Measurements from ENCODE around the gene PXMP2. TPM values are rescaled to one million over a fixed set of nuclear protein-coding genes. Genes with fewer than 3 reads are reported as not detected.

The PXMP2 gene
- total RNA-seq, result 20.2 and 26.1 TPM in 2 replicates

DNA sequence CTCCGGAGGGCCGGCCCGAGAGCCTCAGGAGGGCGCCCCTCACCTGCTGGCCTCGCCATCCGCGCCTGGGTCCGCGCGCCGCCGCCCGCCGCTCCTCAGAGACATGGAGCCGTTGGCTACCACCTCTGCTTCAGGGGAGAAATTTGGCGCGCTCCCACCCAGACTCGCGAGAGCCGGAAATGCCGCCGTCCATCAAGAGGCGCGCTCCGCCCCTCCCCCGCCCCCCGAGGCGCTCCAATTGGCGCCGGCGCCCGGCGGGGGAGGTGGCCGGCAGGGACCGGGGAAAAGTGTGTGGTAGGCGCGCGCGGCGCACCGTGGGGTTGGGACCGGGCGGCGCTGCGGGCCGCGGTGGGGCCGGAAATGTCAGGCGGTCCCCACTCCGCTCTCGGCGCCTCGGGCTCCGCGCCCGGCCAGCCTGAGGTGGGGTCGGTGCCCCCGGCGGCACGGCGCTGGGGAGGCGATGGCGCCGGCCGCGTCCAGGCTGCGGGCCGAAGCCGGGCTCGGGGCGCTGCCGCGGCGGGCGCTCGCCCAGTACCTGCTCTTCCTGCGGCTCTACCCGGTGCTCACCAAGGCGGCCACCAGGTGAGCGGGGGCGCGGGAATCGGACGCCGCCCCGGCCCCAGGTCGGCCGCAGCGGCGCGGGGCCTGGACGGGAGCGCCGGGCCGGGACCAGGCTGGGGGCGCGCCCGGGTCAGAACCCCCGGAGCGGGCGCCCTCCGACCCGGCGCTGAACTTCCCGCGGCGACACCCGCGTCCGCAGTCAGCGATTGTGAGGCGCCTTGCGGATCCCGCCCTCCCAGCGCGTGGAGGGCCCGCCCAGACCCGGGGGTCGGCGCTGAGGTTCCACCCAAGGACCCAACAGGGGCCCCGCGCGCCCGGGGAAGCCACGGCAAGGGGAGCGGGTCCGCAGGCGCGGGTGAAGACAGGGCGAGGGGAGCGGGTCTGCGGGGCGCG is at the start of gene PXMP2, which contains the start of gene POLE:
Gene PXMP2, plus strand, starts transcription at position 377 of the 954 bp plus-strand sequence. Its CDS starts 84 bp downstream, at position 461.
Gene POLE, minus strand, starts transcription at position 132 of the 954 bp plus-strand sequence. Its CDS starts 27 bp downstream, at position 105.

DNA sequence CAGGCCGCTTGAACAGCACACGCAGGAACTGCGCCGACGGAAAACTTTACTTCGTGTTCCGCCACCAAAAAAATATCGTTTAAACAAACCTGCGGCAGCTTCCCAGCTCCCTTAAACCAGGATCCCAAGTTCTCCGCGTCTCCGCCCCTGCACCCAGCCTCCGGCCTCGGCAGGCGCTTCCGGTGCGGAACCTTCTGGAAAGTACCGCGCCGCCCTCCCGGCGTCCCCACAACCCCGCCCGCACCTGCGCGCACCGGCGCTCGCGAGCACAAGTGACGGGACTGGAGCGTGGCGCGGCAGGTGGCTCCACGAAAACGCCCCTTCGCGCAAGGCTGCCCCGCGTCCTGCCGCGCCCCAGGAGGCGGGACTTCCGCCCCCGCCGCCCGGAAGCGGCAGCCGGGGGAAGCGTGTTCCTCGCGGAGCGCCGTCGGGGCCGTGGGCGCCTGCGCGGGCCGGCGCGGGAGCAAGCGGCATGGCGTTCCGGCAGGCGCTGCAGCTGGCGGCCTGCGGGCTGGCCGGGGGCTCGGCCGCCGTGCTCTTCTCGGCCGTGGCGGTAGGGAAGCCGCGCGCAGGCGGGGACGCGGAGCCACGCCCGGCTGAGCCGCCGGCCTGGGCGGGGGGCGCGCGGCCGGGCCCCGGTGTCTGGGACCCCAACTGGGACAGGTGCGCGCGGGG is 23.2 kb downstream of the PXMP2 start, which contains the start of gene PGAM5:
Gene PGAM5, plus strand, starts transcription at position 438 of the 675 bp plus-strand sequence. Its CDS starts 35 bp downstream, at position 473.

Other genes with a start within 250 kb of the PXMP2 start
- 1.6 and 5.0 TPM in 2 replicates for gene FBRSL1, start 197.4 kb upstream of the PXMP2 start, total RNA-seq
- gene LRCOL1, start 77.0 kb upstream of the PXMP2 start, total RNA-seq, result 2.5 TPM in 1 of 2 replicates, not detected in the other
- not detected in 2 replicates for gene P2RX2, start 68.8 kb upstream of the PXMP2 start, total RNA-seq
- 37.4 and 55.3 TPM in 2 replicates for gene POLE, start 245 bp upstream of the PXMP2 start, total RNA-seq
- gene PGAM5, start 23.3 kb downstream of the PXMP2 start, total RNA-seq, result 36.8 and 44.1 TPM in 2 replicates
- 39.5 and 128 TPM in 2 replicates for gene ANKLE2, start 74.2 kb downstream of the PXMP2 start, total RNA-seq
- 52.6 and 138 TPM in 2 replicates for gene GOLGA3, start 141.3 kb downstream of the PXMP2 start, total RNA-seq
- 35.3 and 55.0 TPM in 2 replicates for gene CHFR, start 200.0 kb downstream of the PXMP2 start, total RNA-seq